HG03139 (cell line): Measurements from ENCODE around the gene EIF3C.
A peak's percentile ranks its signal among the peaks of the same experiment; 100 is the strongest.
"Not testable (repeated sequence)": the region's sequence is repeated elsewhere in the genome, so short reads cannot be mapped to it uniquely, and the experiment has no call there.

Experiments used
- ATAC-seq: cut with Tn5 transposase; IDR thresholded peaks from one replicate; pipeline ENCODE4 v1.9.1; 2021; ENCODE audit not compliant: unreplicated experiment

The EIF3C gene

GRCh38 chr16:28746618-28747350, 35.5 kb downstream of the EIF3C start:
- ATAC-seq, result not testable (repeated sequence)

- peak; percentile 96 for ATAC-seq
Observed at GRCh38 chr16:28749997-28750465, 38.8 kb downstream of the EIF3C start.

GRCh38 chr16:28750469-28751067, 39.3 kb downstream of the EIF3C start:
- ATAC-seq, result not testable (repeated sequence)

GRCh38 chr16:28751487-28751886, 40.2 kb downstream of the EIF3C start, which contains the start of gene NPIPB9:
Gene NPIPB9 (plus strand): TSS chr16:28751787.
- ATAC-seq, result not testable (repeated sequence)

GRCh38 chr16:28781697-28782096, 70.4 kb downstream of the EIF3C start:
- ATAC-seq, result not testable (repeated sequence)

- ATAC-seq, result not testable (repeated sequence)
Observed at GRCh38 chr16:28782357-28782756, 71.1 kb downstream of the EIF3C start.
